ENCODE data around the gene ARHGEF11.
"Not testable (repeated sequence)": the region's sequence is repeated elsewhere in the genome, so short reads cannot be mapped to it uniquely, and the experiment has no call there.

Gene ARHGEF11

GRCh38 chr1:156927215-156928042, 118.1 kb downstream of the ARHGEF11 start:
- no peak for DNase-seq

GRCh38 chr1:156926695-156927094, 118.8 kb downstream of the ARHGEF11 start:
- DNase-seq: not testable (repeated sequence)

GRCh38 chr1:156926175-156926574, 119.4 kb downstream of the ARHGEF11 start:
- peak; percentile 34 for DNase-seq

- DNase-seq: no peak
These were observed 120.2 kb downstream of the ARHGEF11 start for GRCh38 chr1:156925154-156926010.

GRCh38 chr1:156924478-156925153, 120.9 kb downstream of the ARHGEF11 start:
- no peak for DNase-seq

- DNase-seq: no peak
These were observed 121.7 kb downstream of the ARHGEF11 start for GRCh38 chr1:156923670-156924477.

GRCh38 chr1:156922986-156923669, 122.4 kb downstream of the ARHGEF11 start:
- no peak for DNase-seq

- no peak for DNase-seq
These were observed 124.5 kb downstream of the ARHGEF11 start for GRCh38 chr1:156921053-156921529.

GRCh38 chr1:156920233-156921052, 125.1 kb downstream of the ARHGEF11 start, which contains the start of gene LRRC71:
LRRC71 (plus strand) TSS chr1:156920632; CDS start chr1:156920804, 172 bp downstream.
- DNase-seq: no peak

GRCh38 chr1:156914440-156914856, 131.1 kb downstream of the ARHGEF11 start:
- no peak for DNase-seq

GRCh38 chr1:156913809-156914387, 131.6 kb downstream of the ARHGEF11 start:
- DNase-seq: no peak

GRCh38 chr1:156912861-156913808, 132.4 kb downstream of the ARHGEF11 start:
- no peak for DNase-seq

- no peak for DNase-seq
These were observed 133.2 kb downstream of the ARHGEF11 start for GRCh38 chr1:156912310-156912709.

GRCh38 chr1:156911577-156912298, 133.8 kb downstream of the ARHGEF11 start:
- DNase-seq: no peak

- no peak for DNase-seq
These were observed 135.2 kb downstream of the ARHGEF11 start for GRCh38 chr1:156910309-156910782.

- DNase-seq: no peak
These were observed 135.9 kb downstream of the ARHGEF11 start for GRCh38 chr1:156909671-156910070.

- no peak for DNase-seq
These were observed 136.6 kb downstream of the ARHGEF11 start for GRCh38 chr1:156908955-156909354.

GRCh38 chr1:156908541-156908940, 137.0 kb downstream of the ARHGEF11 start:
- no peak for DNase-seq
